ENCODE results near the gene TPRG1L.

The TPRG1L gene

DNA sequence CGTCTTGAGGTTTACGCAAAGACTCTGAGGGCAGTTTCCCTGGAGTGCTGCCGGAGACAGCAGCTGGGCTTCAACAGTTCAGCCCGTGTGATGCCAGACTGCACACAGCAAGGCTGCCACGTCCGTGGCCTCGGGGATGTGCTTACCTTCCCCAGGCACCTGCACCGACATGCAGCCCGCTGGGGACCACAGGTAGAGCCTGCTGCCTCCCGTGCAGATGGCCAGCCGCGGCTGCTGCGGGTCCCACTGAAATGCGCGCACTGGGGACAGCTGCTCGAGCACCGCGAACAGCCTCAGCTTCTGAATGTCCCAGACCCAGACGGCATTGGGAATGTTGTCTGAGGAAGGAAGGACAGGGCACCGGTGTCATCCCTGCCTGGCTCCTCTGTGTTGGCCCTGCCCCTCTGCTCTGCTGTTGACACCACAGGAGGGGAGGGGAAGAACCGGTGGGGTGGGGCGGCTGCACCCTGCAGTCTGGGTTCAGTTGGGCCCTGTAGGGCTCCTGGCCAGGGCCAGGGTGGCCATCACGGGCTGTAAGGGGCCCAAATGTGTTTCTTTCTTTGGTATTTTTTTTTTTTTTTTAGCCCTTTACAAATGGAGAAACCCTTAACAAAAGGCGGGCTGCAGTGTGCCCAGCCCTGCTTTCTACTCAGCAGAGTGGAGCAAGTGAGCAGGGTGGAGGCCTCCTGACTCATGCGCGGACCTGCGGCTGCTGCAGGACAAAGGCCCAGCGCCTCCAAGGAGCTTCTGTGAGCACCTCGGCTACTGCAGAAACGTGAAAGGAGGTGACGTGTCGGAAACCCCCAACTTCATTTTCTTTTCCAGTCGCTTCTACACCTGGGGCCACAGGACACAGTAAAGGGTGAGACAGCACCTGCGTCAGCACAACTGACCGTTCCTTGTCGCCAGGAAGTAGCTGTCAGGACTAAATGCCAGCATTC lies 6.8 kb downstream of the TPRG1L start:
- Histone ChIP-seq H3K9me3 (ENCODE audit: low read length) (no peaks in the 10 kb centered on the region), H3K4me3 (ENCODE audit: low read length) (no peak overlapping the region), H3K4me1 (ENCODE audit: insufficient read depth, low read length) (peaks cover 3% of the 10 kb centered on the region), H3K27me3 (ENCODE audit: insufficient read depth, low read length) (no peaks in the 10 kb centered on the region), H2AFZ (ENCODE audit: low read depth, low read length) (no peak overlapping the region), H3K36me3 (ENCODE audit: insufficient read depth, low read length) (peaks cover 57% of the 10 kb centered on the region)

DNA sequence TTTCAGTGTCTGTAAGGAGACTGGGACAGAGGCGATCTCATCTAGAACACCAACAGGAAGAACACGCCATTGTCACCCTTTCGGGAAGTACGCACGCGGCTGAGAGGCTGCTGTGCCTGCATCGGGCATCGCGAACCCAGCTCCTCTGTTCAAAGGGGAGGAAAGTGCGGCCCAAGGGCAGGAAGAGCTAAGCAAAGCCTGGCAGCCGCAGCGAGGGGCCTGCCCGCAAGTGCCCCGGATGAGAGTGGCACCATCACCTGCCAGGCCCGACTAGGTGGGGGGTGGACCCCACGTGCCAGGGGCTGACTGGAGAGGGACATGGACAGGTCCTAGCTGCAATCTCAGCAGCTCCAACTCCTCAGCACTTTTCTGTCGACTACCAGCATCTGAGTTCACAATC lies 7.5 kb downstream of the TPRG1L start:
- H3K9me3 ChIP-seq (ENCODE audit: low read length): no peaks in the 10 kb centered on the region
- H3K4me3 ChIP-seq (ENCODE audit: low read length): no peak overlapping the region
- no peak overlapping the region for H2AFZ ChIP-seq (ENCODE audit: low read depth, low read length)
- peaks cover 62% of the 10 kb centered on the region for H3K36me3 ChIP-seq (ENCODE audit: insufficient read depth, low read length)
- no peaks in the 10 kb centered on the region for H3K27me3 ChIP-seq (ENCODE audit: insufficient read depth, low read length)
- H3K4me1 ChIP-seq (ENCODE audit: insufficient read depth, low read length): peaks cover 3% of the 10 kb centered on the region

DNA sequence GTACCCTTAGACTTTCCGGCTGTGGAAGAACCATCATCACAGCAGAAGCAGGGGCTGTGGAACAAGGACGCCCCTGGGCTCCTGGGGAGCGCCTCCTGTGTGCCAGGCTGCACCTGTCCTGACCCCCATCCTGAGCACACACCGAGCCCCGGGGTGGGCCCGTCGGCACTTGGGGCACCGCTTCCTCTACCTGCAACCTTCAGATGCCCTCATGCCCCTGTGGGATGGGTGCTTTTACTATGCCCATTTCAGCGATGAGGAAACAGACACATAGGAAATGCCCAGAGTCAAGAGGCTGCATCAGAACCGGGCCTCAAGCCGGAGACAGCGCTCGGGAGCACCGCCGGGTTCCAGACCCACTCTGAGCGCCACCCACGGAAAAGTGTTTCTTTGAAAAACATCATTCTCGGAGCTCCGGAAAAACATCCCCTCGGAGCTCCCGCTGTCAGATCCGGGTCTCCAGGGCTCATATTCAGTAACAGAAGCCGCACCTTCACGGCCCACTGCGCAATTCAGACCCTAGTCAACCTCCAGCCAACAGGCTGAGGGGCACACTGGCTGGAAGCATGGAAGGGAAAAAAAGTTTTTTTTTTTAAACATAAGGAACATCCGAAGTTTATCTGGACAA lies 8.0 kb downstream of the TPRG1L start:
- Histone ChIP-seq H3K4me1 (ENCODE audit: insufficient read depth, low read length) (peaks cover 3% of the 10 kb centered on the region), H2AFZ (ENCODE audit: low read depth, low read length) (no peak overlapping the region), H3K27me3 (ENCODE audit: insufficient read depth, low read length) (no peaks in the 10 kb centered on the region), H3K36me3 (ENCODE audit: insufficient read depth, low read length) (peaks cover 58% of the 10 kb centered on the region), H3K4me3 (ENCODE audit: low read length) (no peak overlapping the region), H3K9me3 (ENCODE audit: low read length) (no peaks in the 10 kb centered on the region)

DNA sequence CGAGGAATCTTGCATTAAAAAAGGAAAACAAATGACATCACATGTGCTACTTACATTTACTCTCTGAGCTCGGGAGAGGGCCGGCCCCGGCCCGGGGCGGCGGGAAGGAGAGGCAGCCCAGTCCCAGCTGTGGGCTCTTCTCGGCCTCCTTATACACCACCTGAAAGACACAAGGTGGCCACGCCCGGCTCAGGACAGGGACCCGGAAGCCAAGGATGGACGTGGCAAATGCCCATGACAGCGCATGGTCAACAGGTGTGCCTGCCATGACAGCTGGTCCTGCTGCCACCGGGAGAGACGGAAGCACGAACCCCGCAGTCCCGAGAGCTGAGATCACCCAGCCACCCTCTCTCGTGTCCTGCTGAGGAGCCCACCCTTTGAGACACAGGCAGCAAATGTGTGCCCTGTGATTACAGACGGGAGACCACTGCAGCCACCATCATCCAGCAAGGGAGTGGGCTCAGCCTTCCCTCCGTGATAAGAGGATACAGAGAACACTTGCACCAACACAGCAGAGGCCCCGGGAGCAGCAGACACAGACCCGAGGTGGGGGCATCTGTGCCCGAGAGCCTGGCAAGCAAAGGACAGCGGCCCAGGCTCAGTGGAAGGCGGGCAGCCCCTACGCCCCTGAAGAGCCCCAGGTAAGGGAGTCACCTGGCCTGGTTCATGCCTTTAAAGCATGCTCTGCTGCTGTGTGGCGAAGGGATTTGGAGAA lies 8.7 kb downstream of the TPRG1L start:
- H2AFZ ChIP-seq (ENCODE audit: low read depth, low read length): no peak overlapping the region
- H3K27me3 ChIP-seq (ENCODE audit: insufficient read depth, low read length): no peaks in the 10 kb centered on the region
- no peak overlapping the region for H3K4me3 ChIP-seq (ENCODE audit: low read length)
- peaks cover 58% of the 10 kb centered on the region for H3K36me3 ChIP-seq (ENCODE audit: insufficient read depth, low read length)
- no peaks in the 10 kb centered on the region for H3K9me3 ChIP-seq (ENCODE audit: low read length)
- peaks cover 3% of the 10 kb centered on the region for H3K4me1 ChIP-seq (ENCODE audit: insufficient read depth, low read length)

DNA sequence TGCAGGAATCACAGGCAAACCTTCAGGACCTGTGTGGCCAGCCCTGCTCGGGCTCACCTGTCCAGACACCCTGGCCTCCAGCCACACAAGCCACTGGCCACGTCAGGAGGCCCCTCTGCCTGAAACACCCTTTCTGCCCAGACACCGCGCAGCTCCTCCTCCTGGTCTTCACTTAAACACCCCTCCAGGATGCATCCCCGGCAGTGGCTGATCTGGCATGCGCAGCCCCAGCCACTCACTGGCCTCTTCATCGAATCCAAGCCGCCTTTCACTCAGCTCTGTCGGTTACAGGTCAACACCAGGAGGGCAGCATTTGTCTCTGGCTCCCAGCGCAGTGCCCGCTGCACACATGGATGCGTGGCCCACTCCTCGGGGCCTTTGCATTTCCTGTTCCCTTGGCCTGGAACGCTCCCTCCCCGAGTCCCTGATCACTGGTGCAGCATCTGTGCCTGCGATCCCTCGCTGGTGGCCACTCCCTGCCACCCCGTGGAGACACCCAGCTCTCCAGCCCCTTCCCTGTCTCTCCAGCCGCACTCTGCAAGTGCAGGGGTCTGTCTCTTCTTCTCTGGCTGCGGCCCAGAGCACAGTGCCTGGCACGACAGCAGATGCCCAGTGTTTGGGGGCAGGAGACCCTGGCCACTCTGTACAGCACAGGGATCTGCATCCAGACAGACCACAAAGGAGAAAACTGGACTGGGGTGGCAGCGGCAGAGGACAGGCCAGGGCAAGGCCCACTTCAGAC lies 9.4 kb downstream of the TPRG1L start:
- peaks cover 3% of the 10 kb centered on the region for H3K4me1 ChIP-seq (ENCODE audit: insufficient read depth, low read length)
- no peaks in the 10 kb centered on the region for H3K27me3 ChIP-seq (ENCODE audit: insufficient read depth, low read length)
- no peak overlapping the region for H3K4me3 ChIP-seq (ENCODE audit: low read length)
- no peak overlapping the region for H2AFZ ChIP-seq (ENCODE audit: low read depth, low read length)
- peaks cover 54% of the 10 kb centered on the region for H3K36me3 ChIP-seq (ENCODE audit: insufficient read depth, low read length)
- H3K9me3 ChIP-seq (ENCODE audit: low read length): no peaks in the 10 kb centered on the region

DNA sequence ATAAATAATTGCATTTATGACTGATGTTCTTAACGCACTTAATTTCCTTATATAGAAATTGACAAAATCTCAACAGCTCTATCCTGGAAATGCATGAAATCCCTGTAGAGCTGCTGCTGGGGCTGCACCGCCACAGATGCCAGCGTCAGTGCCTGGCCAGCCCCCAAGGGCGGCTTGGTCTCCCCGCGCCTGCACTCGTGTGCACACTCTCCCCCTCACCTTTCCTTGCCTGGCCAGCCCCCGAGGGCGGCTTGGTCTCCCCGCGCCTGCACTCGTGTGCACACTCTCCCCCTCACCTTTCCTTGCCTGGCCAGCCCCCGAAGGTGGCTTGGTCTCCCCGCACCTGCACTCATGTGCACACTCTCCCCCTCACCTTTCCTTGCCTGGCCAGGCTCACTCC lies 11.3 kb downstream of the TPRG1L start:
- peaks cover 44% of the 10 kb centered on the region for H3K36me3 ChIP-seq (ENCODE audit: insufficient read depth, low read length)
- no peaks in the 10 kb centered on the region for H3K27me3 ChIP-seq (ENCODE audit: insufficient read depth, low read length)
- no peaks in the 10 kb centered on the region for H3K9me3 ChIP-seq (ENCODE audit: low read length)
- H3K4me1 ChIP-seq (ENCODE audit: insufficient read depth, low read length): peaks cover 3% of the 10 kb centered on the region
- H2AFZ ChIP-seq (ENCODE audit: low read depth, low read length): no peak overlapping the region
- H3K4me3 ChIP-seq (ENCODE audit: low read length): no peak overlapping the region

DNA sequence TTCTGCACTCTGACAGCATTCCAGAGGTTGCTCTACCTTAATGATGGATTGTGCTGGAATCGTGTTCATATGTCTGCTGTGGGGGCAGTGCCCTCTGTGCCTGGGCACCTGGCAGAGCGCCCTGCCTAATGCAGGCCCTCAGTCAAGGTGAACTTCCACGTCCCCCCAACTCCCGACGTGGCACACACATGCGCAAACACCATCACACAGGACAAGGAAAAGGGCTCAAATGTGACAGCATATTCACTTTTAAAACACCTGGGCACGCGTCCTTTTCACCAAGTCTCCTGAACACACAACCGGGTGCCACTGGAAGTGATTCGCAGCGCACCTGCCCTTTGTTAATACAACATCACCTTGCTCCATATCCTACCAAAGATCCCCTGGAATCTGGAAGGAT lies 11.7 kb downstream of the TPRG1L start:
- Histone ChIP-seq H3K9me3 (ENCODE audit: low read length) (no peaks in the 10 kb centered on the region), H3K4me3 (ENCODE audit: low read length) (no peak overlapping the region), H2AFZ (ENCODE audit: low read depth, low read length) (no peak overlapping the region), H3K36me3 (ENCODE audit: insufficient read depth, low read length) (peaks cover 48% of the 10 kb centered on the region), H3K4me1 (ENCODE audit: insufficient read depth, low read length) (peaks cover 2% of the 10 kb centered on the region), H3K27me3 (ENCODE audit: insufficient read depth, low read length) (no peaks in the 10 kb centered on the region)

DNA sequence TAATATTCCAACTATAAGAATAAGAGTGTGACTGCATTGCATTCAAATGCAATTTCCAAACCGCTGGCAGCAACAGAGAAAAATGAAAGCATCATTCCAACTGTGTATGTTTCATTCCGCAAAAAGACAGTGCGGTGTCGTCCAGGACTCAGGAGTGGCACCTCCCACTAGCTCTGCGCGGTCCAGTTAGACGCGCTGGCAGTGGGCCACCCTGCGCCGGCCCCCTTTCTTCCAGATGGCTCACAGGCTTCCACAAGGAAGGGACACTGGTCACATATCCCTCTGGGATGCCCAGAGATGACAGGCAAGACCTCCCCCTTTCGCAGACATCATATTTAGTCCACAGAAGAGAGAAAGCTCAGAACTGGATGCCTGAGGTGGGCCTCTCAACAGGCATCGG lies 13.2 kb downstream of the TPRG1L start:
- Histone ChIP-seq H3K9me3 (ENCODE audit: low read length) (no peaks in the 10 kb centered on the region), H3K4me1 (ENCODE audit: insufficient read depth, low read length) (no peaks in the 10 kb centered on the region), H3K36me3 (ENCODE audit: insufficient read depth, low read length) (peaks cover 49% of the 10 kb centered on the region), H3K4me3 (ENCODE audit: low read length) (no peak overlapping the region), H2AFZ (ENCODE audit: low read depth, low read length) (no peak overlapping the region), H3K27me3 (ENCODE audit: insufficient read depth, low read length) (no peaks in the 10 kb centered on the region)

DNA sequence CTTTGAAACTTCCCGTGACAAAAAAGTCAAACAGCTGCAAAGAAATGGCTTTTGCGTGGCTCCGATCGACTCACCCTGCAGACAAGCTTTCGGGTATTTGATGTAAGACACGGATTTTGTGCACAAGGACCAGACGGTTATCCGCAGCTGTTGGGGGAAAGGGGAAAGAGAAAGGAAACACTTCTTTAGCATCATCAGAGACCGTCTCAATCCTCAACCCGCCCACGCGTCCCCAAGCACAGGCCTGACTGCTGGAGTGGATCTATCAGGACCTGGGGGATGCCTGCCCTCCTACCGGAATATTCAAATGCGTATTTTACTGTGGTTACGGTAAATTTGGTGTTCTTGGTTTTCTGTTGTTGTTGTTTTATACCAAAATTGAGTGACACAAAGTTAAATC lies 13.9 kb downstream of the TPRG1L start:
- H2AFZ ChIP-seq (ENCODE audit: low read depth, low read length): no peak overlapping the region
- H3K4me3 ChIP-seq (ENCODE audit: low read length): no peak overlapping the region
- no peaks in the 10 kb centered on the region for H3K4me1 ChIP-seq (ENCODE audit: insufficient read depth, low read length)
- peaks cover 49% of the 10 kb centered on the region for H3K36me3 ChIP-seq (ENCODE audit: insufficient read depth, low read length)
- no peaks in the 10 kb centered on the region for H3K9me3 ChIP-seq (ENCODE audit: low read length)
- H3K27me3 ChIP-seq (ENCODE audit: insufficient read depth, low read length): no peaks in the 10 kb centered on the region

DNA sequence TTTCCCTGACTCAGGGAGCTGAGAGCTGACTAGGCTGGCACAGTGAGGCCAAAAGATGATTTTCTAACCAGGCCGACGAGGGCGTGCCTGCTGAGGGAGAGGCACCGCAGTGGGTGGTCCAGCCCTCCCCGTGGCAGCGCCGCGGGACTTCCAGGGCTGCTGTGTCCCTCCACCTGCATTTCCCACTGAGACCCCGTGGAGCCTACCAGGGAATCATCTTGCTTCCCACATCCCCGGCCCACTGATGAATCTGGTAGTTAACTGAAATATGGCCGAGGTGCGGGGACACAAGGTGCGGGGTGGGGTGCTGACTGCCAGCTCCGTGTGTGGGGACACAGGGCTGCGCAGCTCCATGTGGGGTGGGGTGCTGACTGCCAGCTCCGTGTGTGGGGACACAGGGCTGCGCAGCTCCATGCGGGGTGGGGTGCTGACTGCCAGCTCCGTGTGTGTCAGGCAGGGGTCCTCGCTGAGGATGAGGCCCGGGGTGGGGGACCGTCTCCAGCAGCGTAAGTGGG lies 14.6 kb downstream of the TPRG1L start:
- H3K36me3 ChIP-seq (ENCODE audit: insufficient read depth, low read length): peaks cover 43% of the 10 kb centered on the region
- H3K9me3 ChIP-seq (ENCODE audit: low read length): no peaks in the 10 kb centered on the region

DNA sequence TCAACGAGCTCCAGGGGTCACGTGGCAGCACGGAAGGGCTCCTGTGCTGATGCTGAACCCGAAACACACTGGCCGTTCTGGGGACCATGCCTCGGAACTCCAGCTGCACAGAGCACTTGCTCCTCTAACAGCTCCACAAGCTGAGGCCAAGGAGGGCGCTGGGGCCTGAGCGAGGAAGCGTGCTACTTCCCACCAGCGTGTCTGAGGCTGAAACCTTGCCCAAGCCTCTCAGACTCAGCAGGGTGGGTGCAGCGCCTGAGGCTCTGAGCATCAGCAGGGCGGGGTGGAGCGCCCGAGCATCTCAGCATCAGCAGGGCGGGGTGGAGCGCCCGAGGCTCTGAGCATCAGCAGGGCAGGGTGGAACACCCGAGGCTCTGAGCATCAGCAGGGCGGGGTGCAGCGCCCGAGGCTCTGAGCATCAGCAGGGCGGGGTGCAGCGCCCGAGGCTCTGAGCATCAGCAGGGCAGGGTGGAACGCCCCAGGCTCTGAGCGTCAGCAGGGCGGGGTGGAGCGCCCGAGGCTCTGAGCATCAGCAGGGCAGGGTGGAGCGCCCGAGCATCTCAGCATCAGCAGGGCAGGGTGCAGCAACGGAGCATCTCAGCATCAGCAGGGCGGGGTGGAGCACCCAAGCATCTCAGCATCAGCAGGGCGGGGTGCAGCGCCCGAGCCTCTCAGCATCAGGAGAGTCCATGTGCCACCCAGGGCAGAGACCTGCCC lies 15.5 kb downstream of the TPRG1L start:
- H3K27me3 ChIP-seq (ENCODE audit: insufficient read depth, low read length): no peaks in the 10 kb centered on the region
- H2AFZ ChIP-seq (ENCODE audit: low read depth, low read length): no peak overlapping the region
- no peaks in the 10 kb centered on the region for H3K9me3 ChIP-seq (ENCODE audit: low read length)
- peaks cover 40% of the 10 kb centered on the region for H3K36me3 ChIP-seq (ENCODE audit: insufficient read depth, low read length)
- H3K4me1 ChIP-seq (ENCODE audit: insufficient read depth, low read length): no peaks in the 10 kb centered on the region
- H3K4me3 ChIP-seq (ENCODE audit: low read length): no peak overlapping the region

More for the DNA sequence above, 14.6 kb downstream of the TPRG1L start:
- H2AFZ ChIP-seq (ENCODE audit: low read depth, low read length): no peak overlapping the region
- no peaks in the 10 kb centered on the region for H3K27me3 ChIP-seq (ENCODE audit: insufficient read depth, low read length)
- H3K4me3 ChIP-seq (ENCODE audit: low read length): no peak overlapping the region
- no peaks in the 10 kb centered on the region for H3K4me1 ChIP-seq (ENCODE audit: insufficient read depth, low read length)

Measured in neuron (in vitro differentiated cells).